Ovary (tissue), 3 donors: ENCODE data around the gene CPNE6.
"Not testable (repeated sequence)": the region's sequence is repeated elsewhere in the genome, so short reads cannot be mapped to it uniquely, and the experiment has no call there.

Experiments
- EP300 ChIP-seq: sonication (generic); formaldehyde crosslinking; IDR thresholded peaks from one replicate; pipeline ENCODE4 v1.6.1; 2017; ENCODE audit warnings: antibody characterized with exemption
- TF ChIP-seq, protein P1 (sequence below), 3 donors: fragments of 450-650 bp in 2 of 3; fragments of 200-600 bp in 1 of 3; IDR thresholded peaks; one replicate each; pipeline versions ENCODE4 v1.5.1 to v1.8.0; 2016 to 2022; ENCODE audit warnings: antibody characterized with exemption in 3 of 3, mild to moderate bottlenecking in 1 of 3
- donor health status: DM: no; HTN: no; CAD: no.

DNA sequence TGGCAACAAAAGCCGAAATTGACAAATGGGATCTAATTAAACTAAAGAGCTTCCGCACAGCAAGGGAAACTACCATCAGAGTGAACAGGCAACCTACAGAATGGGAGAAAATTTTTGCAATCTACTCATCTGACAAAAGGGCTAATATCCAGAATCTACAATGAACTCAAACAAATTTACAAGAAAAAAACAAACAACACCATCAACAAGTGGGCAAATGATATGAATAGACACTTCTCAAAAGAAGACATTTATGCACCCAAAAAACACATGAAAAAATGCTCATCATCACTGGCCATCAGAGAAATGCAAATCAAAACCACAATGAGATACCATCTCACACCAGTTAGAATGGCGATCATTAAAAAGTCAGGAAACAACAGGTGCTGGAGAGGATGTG is 41.7 kb upstream of the CPNE6 start:
- TF ChIP-seq, protein P1, sequence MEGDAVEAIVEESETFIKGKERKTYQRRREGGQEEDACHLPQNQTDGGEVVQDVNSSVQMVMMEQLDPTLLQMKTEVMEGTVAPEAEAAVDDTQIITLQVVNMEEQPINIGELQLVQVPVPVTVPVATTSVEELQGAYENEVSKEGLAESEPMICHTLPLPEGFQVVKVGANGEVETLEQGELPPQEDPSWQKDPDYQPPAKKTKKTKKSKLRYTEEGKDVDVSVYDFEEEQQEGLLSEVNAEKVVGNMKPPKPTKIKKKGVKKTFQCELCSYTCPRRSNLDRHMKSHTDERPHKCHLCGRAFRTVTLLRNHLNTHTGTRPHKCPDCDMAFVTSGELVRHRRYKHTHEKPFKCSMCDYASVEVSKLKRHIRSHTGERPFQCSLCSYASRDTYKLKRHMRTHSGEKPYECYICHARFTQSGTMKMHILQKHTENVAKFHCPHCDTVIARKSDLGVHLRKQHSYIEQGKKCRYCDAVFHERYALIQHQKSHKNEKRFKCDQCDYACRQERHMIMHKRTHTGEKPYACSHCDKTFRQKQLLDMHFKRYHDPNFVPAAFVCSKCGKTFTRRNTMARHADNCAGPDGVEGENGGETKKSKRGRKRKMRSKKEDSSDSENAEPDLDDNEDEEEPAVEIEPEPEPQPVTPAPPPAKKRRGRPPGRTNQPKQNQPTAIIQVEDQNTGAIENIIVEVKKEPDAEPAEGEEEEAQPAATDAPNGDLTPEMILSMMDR (IDR thresholded peaks at IDR 0.05) = not testable (repeated sequence)
- not testable (repeated sequence) for TF ChIP-seq EP300
